Activated T-cell treated with anti-CD3 and anti-CD28 coated beads for 48 hours (primary cell): Measurements from ENCODE around the gene PGA5.

ENCODE experiments used
- DNase-seq: peaks from one replicate; pipeline ENCODE4 v3.0.0-alpha.2; 2020; ENCODE audit warnings: low read depth

Gene PGA5

DNA sequence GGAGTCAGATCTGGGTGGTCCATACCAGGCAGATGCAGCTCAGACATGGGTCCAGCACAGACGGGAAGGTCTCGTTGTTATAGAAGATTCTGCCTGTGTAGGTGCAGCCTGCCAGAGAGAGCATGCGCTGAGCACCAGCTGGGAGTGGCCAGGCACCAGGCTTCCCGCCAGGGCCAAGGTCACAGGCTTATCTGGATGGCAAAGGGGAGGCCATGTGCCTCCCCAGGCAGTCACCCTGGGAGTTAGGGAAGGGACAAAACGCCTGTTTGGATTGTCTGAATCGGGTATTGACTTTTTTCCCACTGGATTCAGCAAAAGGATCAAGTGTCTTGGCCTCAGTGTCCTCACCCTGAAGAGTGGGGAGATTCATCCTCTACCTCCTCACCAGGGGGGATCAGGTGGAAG lies 26.5 kb downstream of the PGA5 start:
- no peak for DNase-seq

DNA sequence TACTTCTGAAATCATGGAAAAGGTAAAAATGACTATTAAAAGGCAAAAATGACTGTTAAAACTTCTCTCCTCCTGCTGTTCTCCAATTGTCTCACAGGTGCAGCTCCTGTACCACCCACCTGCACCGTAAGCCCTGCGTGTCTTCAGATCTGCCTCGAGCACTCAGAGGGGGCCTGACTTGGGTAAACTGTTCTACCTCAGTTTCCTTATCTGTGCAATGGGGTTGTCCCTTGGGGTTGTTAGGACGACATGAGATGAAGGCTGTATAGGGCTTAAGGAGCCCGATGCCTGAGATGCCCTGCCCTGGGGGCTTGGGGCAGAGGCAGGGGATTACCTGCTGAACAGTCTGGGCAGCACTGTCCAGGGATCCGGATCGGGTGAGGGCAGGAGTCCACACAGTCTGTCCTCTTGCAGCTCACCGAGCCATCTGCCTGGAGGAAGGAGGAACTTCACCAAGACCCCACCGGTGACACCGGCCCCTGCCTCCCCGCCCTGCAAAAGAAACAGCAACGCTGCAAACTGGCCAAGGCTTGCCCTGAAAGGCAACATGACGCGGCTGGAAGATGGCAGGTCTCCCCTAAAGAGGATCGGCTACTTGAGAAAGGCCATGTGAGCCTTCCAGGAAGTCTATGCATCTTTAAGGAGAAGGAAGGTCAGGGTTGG lies 27.7 kb downstream of the PGA5 start:
- no peak for DNase-seq

DNA sequence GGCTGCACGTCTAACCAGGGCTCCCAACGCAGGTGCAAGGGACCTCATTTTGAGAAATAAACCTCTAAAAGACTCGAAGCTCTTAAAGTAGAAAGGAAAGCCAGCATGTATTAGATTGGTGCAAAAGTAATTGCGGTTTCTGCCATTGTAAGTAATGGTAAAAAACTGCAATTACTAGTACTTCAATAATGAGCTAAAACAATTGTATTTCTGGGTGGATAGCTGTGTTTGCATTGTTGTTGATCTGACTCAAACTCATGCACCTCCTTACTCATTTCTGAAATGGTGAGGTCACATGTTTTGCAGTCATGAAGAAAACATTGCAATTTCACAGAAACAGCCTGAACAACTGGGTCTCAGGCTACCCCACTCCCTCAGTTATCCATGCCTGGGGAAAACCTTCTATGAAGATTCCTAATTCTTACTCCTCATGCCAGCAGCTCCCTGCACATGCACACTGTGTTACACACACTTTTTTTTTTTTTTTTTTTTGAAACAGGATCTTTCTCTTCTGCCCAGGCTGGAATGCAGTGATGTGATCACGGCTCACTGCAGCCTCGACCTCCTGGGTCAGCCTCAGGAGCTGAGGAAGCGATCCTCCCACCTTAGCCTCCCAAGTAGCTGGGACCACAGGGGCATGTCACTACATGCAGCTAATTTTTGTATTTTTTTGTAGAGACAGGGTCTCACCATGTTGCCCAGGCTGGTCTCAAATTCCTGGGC lies 29.5 kb downstream of the PGA5 start:
- DNase-seq = no peak

DNA sequence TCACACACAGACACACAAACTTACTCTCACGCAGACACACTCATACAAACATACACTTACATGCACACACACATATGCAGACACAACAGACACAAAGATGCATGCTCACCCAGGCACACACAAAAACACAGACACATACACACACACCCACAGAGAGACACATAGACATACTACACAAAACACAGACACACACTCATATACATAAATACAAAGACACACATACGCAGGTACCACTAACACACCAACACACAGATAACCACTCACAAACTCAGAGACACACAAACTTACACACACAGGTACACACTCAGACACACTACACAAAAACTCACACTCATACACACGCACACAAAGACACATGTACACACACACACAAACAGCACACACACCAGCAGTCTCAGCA lies 31.8 kb downstream of the PGA5 start:
- DNase-seq = no peak

DNA sequence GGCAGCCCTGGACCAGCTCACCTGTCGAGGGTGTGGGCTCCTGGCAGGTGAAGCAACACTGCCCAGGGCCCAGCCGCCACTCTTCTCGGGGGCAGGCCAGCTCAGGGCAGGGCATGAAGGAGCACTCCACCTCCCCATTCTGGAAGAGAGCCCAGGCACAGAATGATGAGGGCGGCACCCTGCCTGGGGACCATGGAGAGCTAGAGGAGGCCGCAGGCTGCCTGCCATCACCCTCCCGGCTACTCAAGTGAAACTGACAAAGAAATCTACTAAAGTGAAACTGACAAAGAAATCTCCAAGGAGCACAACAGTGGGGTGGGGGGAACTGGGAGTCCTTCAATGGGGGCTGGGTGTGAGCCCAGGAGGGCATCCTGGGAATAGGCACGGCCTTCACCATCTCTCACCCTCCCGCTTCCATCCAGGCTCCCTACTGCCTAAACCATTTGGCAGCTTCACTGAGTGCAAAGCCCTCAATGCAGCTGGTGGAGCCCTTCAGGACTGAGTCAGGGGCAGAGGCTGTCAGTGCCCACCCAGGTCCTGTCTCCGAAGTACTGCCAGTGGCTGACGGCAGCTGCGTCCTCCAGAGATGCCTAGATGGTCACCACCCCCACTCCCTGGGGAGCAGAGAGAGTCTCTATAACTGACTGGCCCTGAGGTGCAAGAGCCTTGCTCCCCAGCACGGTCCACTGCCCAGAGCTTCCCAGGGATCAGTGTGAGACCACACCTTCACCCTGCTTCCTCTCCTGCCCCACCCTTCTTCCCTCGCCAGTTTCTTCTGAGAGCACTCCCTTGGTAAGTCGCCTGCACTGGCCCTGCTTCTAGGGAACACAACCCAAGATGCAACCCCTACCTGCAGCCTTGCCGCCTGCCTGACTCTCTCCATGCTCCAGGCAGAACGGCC lies 32.5 kb downstream of the PGA5 start:
- DNase-seq = no peak

DNA sequence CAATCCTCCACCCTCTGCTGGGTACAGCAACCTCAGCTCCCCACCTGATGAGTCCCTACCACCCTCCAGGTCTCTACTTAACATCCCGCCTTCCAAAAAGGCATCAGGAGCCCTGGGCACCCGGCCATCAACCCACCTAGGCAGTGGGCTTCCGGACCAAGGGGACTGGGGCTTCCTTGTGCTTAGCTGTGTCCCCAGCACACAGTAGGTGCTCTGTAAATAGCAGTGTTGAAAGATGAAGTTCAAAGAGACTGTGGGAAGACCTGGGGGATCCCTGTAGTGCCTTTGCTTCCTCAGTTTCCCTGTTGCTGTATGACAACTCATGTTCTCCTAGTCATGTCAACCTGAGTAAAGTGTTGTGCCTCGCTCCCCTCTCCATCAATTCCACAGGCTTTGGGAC lies 33.1 kb downstream of the PGA5 start:
- DNase-seq = no peak

DNA sequence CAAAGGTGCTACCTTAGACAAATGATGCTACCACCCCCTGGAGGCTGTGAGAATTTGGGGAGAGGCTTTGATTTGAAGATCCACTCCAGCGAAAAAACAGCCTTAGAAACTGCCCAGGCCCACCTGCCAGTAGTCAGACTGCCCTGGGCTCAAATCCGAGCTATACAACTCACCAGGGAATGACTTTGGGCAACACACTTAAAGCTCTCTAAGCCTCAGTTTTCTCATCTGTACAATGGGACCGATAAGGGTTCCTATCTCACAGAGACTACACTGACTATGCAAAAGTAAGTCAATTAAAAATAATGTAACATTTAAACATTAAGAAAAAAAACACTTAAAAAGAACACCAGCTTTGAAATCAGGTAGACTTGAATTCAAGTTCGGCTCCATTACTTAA lies 34.2 kb downstream of the PGA5 start:
- no peak for DNase-seq

DNA sequence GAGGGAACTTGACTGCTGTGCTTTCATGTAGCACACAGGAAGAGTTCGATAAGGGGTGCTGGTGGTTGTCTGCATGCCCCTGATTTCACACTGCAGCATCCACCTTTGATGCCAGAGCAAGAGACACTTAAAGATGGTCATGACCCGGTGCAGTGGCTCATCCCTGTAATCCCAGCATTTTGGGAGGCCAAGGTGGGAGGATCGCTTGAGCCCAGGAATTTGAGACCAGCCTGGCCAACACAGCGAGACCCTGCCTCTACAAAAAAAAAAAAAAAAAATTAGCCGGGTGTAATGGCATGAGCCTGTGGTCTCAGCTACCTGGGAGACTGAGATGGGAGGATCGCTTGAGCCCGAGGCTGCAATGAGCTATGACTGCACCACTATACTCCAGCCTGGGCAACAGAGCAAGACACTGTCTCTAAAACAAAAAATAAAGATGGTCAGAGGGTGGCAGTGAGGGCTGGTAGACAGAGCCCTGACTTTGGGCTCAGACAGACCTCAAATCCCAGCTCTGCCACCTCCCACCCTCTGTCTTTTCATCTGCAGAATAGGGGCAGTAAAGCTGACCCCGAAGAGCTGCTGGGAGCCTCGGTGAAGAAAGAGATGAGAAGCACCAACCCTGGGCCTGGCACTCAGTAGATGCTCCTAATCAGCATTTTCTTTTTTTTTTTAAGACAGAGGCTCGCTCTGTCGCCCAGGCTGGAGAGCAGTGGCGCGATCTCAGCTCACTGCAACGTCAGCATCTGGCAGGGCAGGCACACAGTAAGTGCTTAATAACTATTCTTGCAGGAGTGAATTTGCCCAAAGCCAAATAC lies 36.4 kb downstream of the PGA5 start:
- DNase-seq = no peak

DNA sequence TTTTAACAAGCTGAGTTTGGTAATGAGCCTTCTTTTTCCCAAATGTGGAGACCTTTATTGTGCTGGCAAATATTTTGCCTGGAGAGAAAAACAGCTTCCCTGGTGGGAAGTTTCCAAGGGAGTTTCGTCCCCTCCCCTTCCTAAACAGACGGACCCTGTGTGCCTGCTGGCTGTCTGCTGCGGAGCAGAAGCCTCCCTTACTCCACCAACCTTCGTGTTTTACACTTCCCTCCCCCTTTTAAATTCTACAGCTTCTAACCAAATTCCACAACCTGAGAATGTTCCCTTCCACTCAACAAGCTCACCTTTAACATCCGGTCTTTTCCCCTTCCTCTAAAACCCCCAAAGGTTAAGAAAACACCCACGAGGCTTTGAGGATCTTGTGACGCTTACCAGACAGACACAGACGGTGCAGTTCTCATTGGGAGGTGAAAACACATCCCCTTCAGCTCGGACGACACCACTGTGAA lies 37.1 kb downstream of the PGA5 start:
- no peak for DNase-seq

DNA sequence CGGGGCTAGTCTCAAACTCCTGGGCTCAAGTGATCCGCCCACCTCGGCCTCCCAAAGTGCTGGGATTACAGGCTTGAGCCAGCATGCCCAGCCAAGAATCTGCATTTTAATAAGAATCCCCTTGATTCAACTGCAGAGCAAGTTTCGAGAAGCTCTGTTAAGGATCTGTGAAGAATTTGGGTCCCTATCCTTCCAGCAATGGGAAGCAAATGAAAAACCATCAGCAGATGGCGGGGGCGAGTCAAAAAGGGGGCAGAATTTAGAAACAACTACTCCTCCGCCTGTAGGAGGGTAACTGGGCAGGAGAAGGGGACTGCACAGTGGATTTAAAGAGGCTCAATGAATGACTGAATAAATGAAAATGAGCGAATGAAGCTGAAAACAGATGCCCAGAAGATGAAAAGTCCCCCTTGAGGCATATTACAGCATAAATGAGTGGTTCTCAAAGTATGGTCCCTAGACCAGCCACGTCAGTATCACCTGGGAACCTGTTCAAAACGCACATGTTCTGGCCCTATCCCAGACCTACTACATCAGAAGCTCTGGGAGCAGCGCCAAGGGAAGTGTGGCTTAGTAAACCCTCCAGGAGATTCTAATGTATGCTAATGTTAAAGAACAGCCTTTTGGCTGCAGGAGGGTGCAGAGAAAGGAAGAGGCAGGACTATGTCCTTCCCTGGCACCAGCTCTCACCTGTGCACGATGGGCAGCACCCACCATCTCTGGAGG lies 39.1 kb downstream of the PGA5 start:
- no peak for DNase-seq

DNA sequence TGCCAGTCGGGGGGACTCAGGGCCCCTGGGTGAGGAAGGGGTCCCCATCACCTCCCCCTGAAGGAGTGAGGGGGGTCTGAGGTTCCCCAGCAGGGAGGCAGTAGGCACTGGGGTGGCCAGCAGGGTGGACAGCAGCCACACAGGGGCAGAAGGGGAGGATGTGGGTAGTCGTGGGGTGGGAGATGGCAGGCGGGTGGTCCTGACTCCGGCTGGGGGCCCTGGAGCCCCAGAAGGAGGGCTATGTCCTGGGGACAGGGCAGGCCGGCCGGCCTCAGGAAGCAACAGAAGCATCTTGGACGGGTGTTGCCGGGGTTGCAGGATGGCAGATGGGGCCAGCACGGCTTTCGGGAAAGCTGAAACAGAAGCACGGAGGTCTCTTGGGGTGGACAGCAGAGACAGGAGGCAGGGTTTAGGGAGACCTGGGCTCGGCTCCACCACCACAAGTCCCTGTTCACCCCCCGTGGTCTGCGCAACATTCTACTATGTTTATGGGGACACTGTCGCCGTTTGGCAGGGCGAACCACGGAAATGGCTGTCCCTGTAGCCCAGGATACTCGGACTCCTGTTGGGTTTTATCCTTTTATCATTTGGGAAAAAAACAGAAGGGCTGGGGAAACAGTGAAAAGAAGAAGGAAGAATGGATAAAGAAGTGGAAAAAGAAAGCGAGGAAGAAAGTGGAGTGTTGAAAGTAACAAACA lies 40.1 kb downstream of the PGA5 start:
- DNase-seq = no peak

DNA sequence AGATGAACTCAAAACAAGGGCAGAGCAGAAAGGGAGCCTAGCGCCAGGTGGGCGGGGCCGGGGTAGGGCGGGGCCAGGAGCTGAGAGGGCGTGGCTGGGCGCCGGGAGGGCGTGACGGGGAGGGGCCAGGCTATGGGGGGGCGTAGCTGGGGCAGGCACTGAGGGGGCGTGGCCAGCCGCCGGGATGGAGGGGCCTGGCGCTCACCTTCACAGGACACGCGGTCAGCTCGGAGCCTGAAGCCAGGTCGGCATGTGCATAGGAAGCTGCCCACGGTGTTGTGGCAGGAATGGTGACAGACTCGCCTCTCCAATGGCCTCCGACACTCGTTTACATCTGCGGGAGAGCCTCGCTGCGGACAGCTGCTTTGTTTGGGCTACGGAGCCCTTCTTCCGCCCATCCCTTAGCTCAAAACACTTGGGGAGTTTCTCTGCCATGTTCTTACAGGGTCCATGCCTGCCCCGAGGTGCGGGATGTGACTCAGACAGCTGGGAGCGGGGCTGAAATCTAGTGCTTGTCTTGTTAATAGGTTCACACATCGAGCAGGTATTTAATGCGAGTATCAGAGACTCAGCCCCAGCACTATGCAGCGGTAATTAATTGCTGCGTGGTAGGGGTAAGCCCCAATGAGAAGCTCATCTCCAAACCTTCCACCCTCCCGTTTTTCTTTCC lies 40.7 kb downstream of the PGA5 start:
- peak; percentile 45 for DNase-seq

DNA sequence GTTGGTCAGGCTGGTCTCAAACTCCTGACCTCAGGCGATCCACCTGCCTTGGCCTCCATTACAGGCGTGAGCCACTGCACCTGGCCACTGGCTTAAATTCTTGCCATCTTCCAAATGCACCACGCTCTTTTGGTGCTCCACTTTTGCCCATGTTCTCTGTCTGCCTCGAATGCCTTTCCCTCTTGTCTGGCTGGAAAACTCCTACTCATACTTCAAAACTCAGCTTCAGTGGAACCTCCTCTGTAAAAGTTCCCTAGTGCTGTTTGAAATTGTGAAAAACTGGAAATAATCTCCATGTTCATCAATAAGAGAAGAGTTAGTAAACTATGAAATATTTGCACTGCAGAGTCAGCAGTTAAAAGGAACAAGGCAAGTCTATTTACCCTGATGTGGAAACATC lies 42.6 kb downstream of the PGA5 start:
- no peak for DNase-seq

DNA sequence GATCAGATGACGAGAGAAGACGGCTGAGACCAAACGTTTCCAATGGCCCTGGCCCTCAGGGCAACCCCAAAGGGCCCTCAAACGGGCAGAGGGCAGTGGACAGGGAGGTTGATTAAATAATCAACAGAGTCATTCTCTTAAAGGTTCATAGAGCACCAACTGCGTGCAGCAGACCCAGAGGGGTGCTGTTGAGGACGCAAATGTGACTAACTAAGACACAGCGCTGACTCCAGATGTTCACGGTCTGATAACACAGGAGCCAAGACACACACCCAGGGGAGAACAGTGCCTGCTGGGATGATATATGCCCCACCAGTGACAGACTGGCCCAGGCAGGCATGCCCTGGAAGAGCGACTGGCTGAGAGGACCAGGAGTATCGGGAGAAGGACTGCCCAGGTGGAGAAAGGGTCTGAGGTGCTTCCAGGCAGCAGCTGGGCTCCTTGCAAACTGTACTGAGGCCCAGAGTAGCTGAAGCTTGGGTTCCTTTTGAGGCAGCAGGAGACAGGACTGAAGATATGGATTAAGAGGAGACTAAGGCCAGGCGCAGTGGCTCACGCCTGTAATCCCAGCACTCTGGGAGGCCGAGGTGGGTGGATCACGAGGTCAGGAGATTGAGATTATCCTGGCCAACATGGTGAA lies 46.5 kb downstream of the PGA5 start:
- no peak for DNase-seq

DNA sequence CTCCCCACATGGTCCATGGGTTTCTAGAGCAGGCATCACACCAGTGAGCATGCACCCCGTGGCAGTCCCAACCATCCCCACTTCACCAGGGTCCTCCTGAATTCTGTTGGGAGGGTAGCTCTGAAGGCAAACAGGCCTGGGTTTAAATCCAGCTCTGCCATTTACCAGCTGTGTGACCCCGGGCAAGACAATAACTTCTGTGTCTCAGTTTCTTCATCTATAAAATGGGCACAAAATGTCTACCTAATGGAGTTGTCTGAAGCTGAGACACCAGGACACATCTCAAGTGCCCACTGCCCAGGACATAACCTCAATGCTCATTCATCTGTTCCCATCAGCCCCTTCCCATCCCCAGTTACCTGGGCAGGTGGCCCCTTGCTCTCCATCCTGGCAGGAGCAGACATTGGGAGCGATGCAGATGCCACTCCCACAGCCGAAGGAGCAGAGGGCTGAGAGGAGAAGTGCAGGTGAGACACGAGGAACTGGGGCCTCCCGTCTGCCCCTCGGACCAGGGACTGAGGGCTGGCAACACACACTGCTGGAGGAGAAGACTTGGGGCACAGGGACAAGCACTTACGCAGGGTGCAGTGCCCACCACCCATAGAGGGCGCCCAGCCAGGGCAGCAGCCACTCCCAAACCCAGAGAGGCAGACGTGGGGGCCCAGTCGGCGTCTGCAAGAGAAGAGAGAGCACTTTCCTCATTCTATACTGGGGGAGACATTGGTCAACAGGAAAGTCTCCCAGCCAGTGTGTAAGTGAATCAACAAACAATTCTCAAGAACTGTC lies 50.1 kb downstream of the PGA5 start:
- peak; percentile 13 for DNase-seq

DNA sequence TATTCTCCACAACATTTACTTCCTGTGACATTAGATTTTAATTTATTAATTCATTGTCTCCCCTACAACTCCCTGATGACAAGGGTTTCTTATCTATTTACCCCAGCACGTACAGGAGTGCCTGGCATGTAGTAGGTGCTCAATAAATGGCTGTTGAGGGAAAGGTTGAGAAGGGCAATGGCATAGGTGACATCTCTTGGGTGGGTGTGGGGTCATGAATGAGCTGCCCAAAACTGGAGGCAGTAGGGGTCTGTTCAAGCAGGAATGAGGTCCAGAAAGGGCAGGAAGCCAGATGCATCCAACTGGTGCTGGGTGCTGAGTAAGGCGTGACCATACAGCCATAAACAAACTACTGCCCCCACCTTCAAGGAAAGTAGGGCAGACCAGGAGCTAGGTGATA lies 51.4 kb downstream of the PGA5 start:
- DNase-seq = no peak

DNA sequence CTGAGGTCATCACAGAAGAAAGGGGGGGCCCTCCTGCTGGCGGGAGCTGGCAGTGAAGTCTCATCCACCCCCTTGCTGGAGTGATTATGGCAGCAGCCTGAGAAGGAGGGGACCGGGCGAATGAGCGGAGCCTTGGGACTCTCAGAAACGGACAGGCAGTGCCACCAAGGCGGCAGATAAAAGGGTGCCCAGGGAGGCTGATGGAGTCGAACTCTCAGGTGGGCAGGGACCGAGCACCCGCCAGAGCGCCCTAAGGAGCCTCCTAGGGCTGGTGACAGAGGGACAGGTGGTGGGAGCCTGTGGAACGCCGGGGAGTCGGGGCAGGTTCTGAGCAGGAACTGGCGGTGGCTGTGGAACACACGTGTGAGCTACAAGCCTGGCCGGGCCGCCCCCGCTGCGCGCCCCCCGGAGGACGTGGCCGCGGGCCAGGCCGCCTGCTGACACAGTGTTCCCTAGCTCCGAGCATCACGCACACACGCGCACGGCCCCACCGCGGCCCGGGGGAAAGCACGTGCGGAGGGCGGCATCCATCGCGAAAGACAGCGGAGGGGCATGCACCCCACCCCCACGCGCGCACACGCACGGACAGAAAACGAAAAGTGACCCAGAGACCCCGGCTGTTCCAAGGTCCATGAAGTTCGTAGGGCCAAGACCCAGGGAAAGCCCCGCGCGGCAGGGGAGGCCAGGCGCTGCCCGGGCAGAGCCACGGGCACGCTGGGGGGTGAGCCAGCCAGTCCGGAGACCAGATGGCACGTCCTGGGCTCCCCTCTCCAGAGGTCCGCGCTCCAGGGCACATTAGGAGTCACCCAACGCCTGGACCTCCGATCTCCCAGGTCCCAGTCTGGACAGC lies 53.1 kb downstream of the PGA5 start:
- DNase-seq = peak; percentile 55
